ENCODE results near the gene LETM1. TPM values are rescaled to one million over a fixed set of nuclear protein-coding genes. Genes with fewer than 3 reads are reported as not detected.

The LETM1 gene
- total RNA-seq: 131 and 146 TPM in 2 replicates

GRCh38 chr4:1856071-1856942, at the start of gene LETM1:
LETM1 (minus strand) TSS chr4:1856156; CDS start chr4:1855950, 206 bp downstream.

GRCh38 chr4:1870578-1871443, 14.9 kb upstream of the LETM1 start, which contains the start of gene NSD2:
NSD2 (plus strand) TSS chr4:1871393; CDS start chr4:1900655, 29,262 bp downstream.

GRCh38 chr4:1792832-1793495, 63.0 kb downstream of the LETM1 start, which contains the start of gene FGFR3:
FGFR3 (plus strand) TSS chr4:1793293; CDS start chr4:1793935, 642 bp downstream.

Other genes starting within 250 kb of the LETM1 start
- gene FAM53A, start 171.8 kb downstream of the LETM1 start, total RNA-seq: 1.1 and 1.4 TPM in 2 replicates
- gene SLBP, start 143.8 kb downstream of the LETM1 start, total RNA-seq: 56.4 and 66.0 TPM in 2 replicates
- 15.4 and 32.7 TPM in 2 replicates for gene TMEM129, start 134.8 kb downstream of the LETM1 start, total RNA-seq
- 1.4 and 1.5 TPM in 2 replicates for gene TACC3, start 134.6 kb downstream of the LETM1 start, total RNA-seq
- gene FGFR3, start 62.9 kb downstream of the LETM1 start, total RNA-seq: 16.4 and 164 TPM in 2 replicates
- 41.4 and 54.0 TPM in 2 replicates for gene NSD2, start 15.2 kb upstream of the LETM1 start, total RNA-seq
- gene NELFA, start 152.8 kb upstream of the LETM1 start, total RNA-seq: 21.9 and 24.2 TPM in 2 replicates
- 0.34 and 0.36 TPM in 2 replicates for gene NAT8L, start 203.2 kb upstream of the LETM1 start, total RNA-seq